Embryonic facial prominence (tissue), 1 donor: ENCODE measurements around the gene CXCR3.
"Not testable (repeated sequence)": the region's sequence is repeated elsewhere in the genome, so short reads cannot be mapped to it uniquely, and the experiment has no call there.

Source experiments
- DNase-seq: peaks from one replicate; pipeline ENCODE4 v3.0.0-alpha.2; 2016; ENCODE audit errors: extremely low spot score

Gene CXCR3

DNA sequence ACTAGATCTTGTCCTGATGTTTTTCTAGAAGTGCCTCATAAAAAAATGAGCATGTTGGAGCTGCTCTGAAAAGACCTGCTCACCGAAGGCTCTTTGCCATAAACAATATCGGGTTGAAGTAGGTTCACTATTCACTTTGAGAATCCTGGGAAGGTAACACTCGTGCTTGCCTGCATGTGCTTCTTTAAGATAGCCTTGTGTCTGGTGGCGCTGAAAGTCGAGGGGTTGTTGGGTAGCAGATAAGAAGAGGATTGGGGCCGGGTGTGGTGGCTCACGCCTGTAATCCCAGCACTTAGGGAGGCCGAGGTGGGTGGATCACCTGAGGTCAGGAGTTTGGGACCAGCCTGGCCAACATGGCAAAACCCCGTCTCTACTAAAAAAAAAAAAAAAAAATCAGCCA, 6.6 kb downstream of the CXCR3 start:
- DNase-seq = not testable (repeated sequence)

DNA sequence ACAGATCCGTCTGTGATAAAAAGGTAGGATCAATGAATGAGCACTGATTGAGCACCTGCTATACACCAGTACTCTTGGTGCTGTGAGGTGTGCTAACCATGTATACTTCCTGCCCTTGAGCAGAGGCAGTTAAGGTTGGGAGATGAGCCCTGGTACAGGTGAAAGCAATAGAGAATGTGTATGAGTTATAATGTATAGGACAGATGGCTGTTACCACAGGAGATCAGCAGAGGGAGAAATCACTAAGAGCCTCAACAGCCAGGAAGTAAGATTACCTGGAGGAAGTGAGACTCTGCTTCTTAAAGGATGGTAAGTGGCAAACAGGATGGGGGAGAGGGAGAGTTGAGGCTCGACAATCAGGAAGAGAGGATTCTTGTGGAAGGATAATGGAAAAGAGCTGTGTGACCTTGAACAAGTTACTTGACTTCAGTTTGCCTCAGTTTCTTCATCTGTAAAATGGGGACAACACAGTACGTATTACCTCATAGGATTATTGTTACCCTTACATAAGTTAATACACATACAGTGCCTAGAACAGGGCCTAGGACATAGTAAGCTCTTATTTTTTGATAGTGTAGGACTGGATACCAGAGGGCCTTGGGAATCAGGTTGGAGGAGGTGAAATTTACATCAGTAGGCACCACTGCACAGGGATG, 9.1 kb downstream of the CXCR3 start:
- no peak for DNase-seq

DNA sequence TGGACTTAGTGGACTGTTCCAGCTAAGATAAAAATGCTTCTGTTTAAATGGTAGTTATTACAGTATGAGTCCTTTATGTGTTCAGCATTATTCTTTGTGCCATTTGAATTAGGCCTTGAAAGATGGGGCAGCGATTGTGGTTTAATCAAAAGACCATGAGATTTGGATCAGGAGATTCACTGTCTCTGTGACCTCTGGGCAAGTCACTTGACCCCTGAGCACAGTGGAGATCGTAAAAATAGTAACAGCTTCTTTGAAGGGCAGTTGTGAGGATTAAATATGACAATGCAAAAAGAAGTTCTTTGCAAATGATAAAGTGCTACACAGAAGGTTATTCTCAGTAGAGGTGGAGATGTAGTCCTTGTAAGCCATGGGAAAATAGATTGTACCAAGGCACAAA, 10.8 kb downstream of the CXCR3 start:
- DNase-seq = no peak

DNA sequence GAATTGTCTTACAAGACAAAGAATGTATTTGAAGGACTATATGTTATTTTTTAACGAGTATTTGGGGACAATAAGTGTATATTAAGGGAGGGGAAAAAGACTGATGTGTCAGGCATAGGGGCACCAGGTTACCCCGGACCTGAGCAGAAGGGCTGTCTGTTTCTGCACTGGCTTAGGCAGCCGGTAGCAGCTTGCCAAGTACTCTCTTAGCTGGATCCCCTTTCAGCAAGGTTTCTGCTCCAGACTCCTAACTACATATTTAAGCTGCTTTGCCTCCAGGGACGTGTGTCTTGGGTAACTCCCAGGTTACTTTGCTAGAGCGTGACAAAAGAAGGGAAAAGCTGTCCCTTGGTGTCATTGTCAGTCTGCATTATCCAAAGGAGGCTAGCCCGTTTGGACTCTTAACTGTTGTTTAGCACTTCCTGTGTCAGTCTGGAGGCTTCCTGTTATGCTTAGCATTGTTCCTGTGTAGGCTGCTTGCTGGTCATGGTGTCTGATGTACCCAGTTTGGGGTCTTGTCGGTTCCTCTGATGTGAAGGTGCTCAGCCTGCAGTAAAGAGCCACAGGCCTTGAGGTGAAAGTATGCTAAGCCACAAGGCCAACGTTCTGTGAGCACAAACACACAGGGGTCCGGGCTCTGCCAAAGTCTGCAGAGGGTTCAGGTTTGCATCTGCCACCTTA, 11.6 kb downstream of the CXCR3 start:
- DNase-seq = no peak

DNA sequence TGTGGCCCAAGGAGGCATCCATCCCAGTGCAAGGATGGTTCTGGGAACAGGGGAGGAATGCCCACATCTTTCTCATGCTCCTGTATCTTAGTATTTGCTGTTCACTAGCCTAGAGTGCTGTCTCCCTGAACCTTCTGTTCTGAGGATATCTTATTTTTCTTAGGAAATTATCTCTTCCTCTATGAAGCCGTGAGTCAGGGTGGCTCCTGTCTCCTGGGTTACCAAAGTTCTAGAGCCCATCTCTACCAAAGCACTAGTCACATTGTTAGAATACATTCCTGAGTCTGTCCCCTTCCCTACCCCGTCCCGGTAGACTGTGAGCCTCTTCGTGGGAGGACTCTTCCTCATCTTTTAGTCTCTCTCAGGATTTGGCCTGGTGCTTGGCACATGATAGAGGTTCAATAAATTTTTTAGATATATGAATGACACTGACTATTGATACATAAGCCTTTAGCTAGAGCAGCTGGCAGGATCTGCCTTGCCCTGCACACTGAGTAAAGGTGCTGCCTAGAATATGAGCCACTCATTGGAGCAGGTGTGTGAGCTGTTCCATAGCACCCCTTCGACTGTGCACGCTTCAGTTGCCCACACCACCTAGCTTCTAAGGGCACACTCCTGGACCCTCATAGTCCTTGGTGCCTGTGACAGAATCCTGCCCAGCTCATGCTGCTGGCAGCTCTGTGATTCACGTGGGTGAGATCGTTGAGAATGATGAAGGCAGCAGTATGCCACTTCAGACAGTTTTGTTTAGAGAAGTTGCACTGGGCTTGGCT, 13.3 kb downstream of the CXCR3 start:
- no peak for DNase-seq

DNA sequence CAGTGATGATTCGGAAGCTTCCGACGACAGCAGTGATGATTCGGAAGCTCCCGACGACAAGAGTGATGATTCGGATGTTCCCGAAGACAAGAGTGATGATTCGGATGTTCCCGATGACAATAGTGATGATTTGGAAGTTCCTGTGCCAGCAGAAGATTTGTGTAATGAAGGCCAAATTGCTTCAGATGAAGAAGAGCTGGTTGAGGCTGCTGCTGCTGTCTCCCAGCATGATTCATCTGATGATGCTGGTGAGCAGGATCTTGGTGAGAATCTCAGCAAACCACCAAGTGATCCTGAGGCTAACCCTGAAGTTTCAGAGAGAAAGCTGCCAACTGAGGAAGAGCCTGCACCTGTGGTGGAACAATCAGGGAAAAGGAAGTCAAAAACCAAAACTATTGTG, 14.2 kb downstream of the CXCR3 start:
- DNase-seq = no peak

DNA sequence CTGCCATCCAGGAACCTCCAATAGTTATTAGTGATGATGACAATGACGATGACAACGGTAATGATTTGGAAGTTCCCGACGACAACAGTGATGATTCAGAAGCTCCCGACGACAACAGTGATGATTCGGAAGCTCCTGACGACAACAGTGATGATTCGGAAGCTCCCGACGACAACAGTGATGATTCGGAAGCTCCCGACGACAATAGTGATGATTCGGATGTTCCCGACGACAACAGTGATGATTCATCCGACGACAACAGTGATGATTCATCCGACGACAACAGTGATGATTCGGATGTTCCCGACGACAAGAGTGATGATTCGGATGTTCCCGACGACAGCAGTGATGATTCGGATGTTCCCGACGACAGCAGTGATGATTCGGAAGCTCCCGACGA, 14.7 kb downstream of the CXCR3 start:
- DNase-seq = no peak

DNA sequence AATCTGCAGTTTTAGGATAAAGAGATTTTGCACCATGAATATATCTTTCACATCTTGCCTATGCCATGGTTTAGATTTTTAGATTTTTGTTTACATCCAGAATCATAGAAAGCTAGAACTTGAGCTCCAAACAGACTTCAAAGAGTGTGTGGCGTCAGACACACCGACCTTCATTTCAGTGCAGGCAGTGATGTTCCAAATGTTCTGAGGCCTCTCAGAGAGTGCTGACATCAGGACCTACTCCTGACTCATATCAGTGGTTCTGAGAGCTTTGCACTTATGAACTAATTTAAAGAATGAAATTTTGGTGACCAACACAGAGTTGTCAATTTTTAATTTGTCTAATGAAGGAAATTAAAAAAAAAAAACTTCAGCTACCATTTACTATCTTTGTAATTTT, 18.3 kb downstream of the CXCR3 start:
- DNase-seq = no peak

DNA sequence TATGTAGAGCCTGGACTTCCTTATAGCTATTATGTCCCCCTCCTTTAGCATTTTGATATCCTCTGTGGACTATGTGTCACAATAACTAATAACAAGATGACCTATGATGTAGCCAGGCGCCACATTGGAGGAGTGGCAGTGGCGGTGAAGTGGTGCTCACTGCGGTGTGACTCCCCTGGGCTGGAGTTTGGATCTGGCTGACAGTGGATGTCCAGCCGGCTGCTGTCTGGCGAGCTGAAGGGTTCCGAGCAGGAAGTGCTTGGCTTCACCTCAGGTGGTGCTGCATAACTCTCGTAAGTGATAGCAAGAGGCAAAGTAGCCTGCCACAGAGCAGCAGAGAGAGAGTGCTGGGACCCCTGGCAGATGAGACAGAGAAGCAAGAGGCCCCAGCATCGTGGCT, 25.1 kb downstream of the CXCR3 start:
- DNase-seq = not testable (repeated sequence)

DNA sequence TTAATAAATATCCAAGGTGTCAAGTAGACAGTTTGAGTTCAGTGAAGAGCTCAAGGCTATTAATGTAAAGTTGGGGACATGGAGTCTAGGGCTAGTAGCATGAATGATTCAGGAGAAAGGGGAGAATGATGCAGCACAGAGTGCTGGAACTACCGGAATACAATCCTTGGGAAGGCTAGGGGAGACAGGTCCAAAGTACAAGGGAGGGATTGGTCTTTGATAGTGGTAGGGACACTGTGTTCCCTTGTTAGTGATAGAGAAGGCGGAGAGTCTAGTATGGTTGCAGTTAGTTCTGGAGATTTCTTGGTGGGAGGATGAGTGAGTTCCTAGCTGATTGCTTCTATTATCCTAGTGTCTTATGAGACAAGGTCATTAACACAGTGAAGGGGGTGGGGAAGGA, 31.4 kb downstream of the CXCR3 start:
- no peak for DNase-seq

DNA sequence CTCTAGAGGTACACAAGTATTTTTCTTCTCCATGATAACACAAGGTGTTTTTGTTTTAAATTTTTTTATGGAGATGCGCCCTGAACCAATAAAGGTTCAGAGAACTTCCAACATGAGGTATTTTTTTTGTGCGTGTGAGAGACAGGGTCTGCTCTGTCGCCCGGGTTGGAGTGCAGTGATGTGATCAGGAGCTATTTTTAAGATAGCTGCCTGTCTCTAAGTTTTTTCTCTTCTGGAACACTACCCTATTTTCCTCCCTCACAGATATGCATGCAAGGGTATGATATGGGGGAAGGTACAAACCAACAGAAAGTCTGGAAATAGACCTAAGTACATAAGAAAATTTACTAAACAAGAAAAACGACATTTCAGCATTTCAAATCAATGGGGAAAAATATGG, 37.1 kb downstream of the CXCR3 start:
- no peak for DNase-seq

DNA sequence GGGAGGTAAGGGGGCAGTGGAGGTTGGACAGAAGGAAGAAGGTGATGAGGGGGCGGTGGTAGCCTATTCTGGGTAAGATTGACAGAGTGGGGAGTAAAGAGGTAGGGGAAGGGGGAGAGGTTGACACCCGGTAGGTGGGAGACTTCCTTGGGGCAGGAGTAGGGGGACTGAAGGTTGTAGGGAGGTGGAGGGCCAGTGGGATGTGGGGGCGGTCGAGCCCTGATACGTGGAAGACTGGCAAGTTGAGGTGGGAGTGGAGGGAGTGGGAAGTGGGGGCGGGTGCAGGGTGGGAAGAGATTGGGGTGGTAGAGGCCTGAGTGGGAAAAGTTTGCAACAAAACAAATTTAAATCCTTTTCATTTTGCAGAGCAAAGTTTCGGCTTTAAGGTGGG, 38.3 kb downstream of the CXCR3 start:
- no peak for DNase-seq

DNA sequence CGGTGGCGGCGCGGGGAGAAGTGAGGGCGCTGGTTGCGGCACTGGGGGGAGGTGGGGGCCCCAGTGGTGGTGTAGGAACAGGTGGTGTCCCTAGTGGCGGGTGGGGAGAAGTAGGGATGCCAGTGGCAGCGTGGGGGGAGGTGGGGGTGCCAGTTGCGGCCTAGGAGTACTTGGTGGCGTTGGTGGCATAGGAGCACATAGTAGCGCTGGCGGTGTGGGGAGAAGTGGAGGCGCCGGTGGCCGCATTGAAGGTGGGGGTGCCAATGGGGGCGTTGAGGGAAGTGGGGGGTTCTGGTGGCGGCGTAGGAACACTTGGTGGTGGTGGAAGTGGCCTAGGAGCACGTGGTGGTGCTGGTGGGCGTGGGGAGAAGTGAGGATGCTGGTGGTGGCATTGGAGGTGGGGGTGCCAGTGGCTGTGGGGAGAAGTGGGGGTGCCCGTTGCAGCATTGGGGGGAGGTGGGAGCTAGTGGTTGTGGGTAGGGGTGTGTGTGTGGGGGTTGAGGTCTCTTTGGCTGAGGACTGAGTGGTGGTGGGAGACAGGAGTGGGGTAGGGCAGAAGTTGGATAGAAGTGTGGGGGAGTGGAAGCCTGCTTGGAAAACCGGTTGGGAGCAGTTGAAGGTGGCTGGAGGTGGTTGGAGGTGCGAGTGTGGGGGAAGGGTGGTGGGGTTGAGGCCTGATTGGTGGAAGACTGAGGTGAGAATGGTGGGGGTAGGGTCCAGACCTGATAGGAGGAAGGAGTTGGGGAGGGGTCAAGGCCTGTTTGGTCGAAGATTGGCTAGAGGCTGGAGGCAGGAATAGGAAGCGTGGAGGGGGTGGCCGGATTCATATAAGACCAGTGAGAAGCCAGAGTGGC, 38.9 kb downstream of the CXCR3 start:
- DNase-seq = no peak

DNA sequence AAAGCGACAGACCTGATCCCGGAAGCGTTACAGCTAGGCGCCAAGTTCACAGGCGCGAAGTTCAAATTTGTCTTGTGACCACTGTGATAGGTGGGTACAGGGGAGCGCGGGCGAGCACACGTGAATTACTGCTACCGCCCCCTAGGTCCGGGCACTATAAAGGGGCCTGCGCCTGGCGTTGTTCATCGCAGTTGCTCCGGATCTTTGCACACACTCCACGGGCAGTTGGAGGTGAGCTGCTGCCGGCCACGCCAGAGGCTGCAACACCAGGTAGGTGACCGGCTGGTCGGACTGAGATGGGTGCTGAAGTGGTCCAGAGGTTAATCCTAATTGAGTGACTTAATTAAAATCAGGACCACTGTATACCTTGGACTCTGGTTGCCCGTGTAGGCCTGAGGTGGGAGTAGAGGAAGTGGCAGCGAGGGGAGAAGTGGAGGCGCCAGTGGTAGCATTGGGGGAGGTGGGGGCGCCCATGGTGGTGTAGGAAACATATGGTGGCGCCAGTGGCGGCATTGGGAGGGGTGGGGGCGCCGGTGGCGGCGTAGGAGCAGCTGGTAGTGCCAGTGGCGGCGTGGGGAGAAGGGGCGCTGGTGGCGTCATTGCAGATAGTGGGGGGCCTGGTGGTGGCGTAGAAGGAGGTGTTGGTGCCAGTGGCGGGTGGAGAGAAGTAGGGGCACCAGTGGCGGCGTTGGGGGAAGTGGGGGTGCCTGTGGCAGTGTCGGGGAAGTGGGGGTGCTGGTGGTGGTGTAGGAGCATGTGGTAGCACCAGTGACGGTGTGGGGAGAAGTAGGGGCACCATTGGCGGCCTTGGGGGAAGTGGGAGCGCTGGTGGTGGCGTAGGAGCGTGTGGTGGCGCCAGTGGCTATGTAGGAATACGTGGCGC, 39.8 kb downstream of the CXCR3 start, which contains the start of gene GCNA:
Gene GCNA, plus strand, starts transcription at position 185 of the 883 bp plus-strand sequence. CDS start 2,385 bp downstream, outside the sequence.
- no peak for DNase-seq

DNA sequence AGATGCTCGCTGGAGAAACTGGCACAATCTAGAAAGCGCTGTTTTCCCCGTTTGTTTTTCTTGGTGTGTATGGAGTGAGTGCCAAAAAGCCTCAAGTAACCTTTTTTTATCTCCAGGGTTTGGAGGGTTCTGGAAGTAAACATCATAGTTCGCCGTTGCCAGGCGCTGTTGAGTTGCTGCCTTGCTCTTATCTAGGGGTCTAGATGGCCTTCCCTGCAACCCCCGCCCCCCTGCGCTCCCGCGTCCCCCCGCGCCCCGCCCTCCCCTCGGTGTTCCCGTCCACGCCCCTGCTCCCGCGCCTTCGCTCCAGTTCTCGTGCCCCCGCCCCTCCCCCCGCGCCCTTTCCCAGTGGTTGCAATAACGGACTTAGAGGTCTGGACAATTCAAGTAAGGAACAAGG, 40.6 kb downstream of the CXCR3 start:
- DNase-seq = no peak

DNA sequence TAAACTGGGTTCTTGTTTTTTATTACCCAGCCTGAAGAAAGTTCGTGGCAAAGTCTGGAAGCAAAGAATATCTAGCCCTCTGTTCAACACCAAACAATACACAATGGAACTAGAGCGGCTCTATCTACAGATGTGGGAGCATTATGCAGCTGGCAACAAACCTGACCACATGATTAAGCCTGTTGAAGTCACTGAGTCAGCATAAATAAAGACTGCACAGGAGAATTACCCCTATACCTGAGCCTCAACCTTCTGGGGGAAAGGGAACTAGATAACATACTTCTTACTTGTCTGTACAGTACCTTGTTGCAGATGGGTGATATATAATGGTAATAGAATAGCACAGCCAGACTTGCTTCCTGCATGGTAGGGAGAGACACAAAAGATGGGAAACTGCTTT, 44.7 kb downstream of the CXCR3 start:
- no peak for DNase-seq

DNA sequence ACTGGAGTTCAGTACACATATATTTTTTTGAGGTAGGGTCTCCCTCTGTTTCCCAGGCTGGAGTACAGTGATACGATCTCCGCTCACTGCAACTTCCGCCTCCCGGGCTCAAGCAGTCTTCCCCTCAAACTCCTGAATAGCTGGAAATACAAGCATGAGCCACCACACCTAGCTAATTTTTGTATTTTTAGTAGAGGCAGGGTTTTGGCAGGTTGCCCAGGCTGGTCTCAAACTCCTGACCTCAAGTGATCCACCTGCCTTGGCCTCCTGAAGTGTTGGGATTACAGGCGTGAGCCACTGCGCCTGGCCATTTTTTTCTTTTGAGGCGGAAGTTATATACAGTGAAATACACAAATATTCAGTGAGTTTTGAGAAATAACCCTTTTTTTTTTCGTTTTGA, 46.9 kb downstream of the CXCR3 start:
- DNase-seq = not testable (repeated sequence)
